GM23338 (cell line): ENCODE results near the gene OR52A1. TPM values are rescaled to one million over a fixed set of nuclear protein-coding genes. Genes with fewer than 3 reads are reported as not detected.

Source experiments
- CREB1 ChIP-seq: fragments of 250-450 bp; sonication (Bioruptor Pico); IDR thresholded peaks from 2 replicates; pipeline ENCODE4 v1.5.0; 2020; ENCODE audit warnings: low read depth, mild to moderate bottlenecking, moderate library complexity
- EZH2 ChIP-seq: fragments of 200-600 bp; sonication (generic); IDR thresholded peaks from one replicate; pipeline ENCODE4 v1.8.0; 2017; ENCODE audit warnings: antibody characterized with exemption, mild to moderate bottlenecking, low read depth; ENCODE audit not compliant: unreplicated experiment
- EZH2phosphoT487 ChIP-seq: fragments of 200-600 bp; sonication (generic); IDR thresholded peaks from one replicate; pipeline ENCODE4 v1.8.1; 2018; ENCODE audit warnings: antibody characterized with exemption; ENCODE audit not compliant: unreplicated experiment
- JUNB ChIP-seq: IDR thresholded peaks from one replicate; pipeline ENCODE4 v1.6.1; 2016; ENCODE audit warnings: antibody characterized with exemption; ENCODE audit not compliant: unreplicated experiment
- NANOG ChIP-seq: IDR thresholded peaks from 2 replicates; pipeline ENCODE4 v1.6.1; 2016; ENCODE audit warnings: antibody characterized with exemption, borderline replicate concordance
- POLR2AphosphoS5 ChIP-seq: IDR thresholded peaks from 2 replicates; pipeline ENCODE4 v1.6.1; 2016; ENCODE audit warnings: antibody characterized with exemption, low read depth
- STAT1 ChIP-seq: IDR thresholded peaks from one replicate; pipeline ENCODE4 v1.6.1; 2016; ENCODE audit warnings: antibody characterized with exemption; ENCODE audit not compliant: unreplicated experiment
- ZNF114 ChIP-seq: fragments of 250-450 bp; sonication (Bioruptor Pico); IDR thresholded peaks from 2 replicates; pipeline ENCODE4 v1.5.0; 2020; ENCODE audit warnings: mild to moderate bottlenecking, moderate library complexity
- ZNF331 ChIP-seq: fragments of 250-450 bp; sonication (Bioruptor Pico); IDR thresholded peaks from 2 replicates; pipeline ENCODE4 v1.5.0; 2020; ENCODE audit warnings: low read depth, mild to moderate bottlenecking, moderate library complexity
- polyA plus RNA-seq: library from polyadenylated mRNA; unstranded; fragments of >200 nt; fragmentation: Nextera tagmentation; extraction: Ambion mirVana; gene quantifications from 2 replicates; pipeline ENCODE4 v1.2.1, GENCODE V29; 2016
- total RNA-seq: library from RNA; depleted of rRNA; stranded (reverse); fragments of >200 nt; shearing (Covaris generic); gene quantifications from 2 replicates; pipeline ENCODE4 v1.2.3, GENCODE V29; 2014
- TF ChIP-seq, protein P1 (sequence below): fragments of 250-450 bp; sonication (Bioruptor Pico); IDR thresholded peaks from 2 replicates; pipeline ENCODE4 v1.5.0; 2020; ENCODE audit warnings: mild to moderate bottlenecking, moderate library complexity
- TF ChIP-seq, protein P2 (sequence below): IDR thresholded peaks from 2 replicates; pipeline ENCODE4 v1.6.1; 2016; ENCODE audit warnings: antibody characterized with exemption
- TF ChIP-seq, protein P3 (sequence below), 2 experiments: fragments of 200-600 bp in 1 of 2; sonication (generic) in 1 of 2; conservative IDR thresholded peaks; 2 replicates each; pipeline versions ENCODE4 v1.5.1 to v1.6.1; 2016 to 2017; ENCODE audit warnings: antibody characterized with exemption in 2 of 2, low read depth in 2 of 2, mild to moderate bottlenecking in 2 of 2, moderate library complexity in 1 of 2

Gene OR52A1
- total and polyA plus RNA-seq, 2 experiments from 2014 or later: 0.73 to 4.3 TPM

DNA sequence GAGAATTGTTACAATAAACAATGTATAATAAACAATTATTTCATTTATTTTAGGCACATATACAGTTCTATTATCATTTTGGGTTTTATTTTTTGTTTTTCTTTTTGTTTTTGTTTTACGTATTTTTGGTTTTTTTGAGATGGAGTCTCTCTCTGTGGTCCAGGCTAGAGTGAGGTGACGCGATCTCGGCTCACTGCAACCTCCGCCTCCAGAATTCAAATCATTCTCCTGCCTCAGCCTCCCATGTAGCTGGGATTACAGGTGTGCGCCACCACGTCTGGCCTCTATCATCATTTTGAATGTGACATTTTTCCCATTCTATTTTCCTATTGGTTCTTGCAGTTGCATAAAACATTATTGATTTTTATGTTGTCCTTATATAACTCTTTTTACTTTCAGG is 20.4 kb upstream of the OR52A1 start (continued):
- TF ChIP-seq, protein P1, sequence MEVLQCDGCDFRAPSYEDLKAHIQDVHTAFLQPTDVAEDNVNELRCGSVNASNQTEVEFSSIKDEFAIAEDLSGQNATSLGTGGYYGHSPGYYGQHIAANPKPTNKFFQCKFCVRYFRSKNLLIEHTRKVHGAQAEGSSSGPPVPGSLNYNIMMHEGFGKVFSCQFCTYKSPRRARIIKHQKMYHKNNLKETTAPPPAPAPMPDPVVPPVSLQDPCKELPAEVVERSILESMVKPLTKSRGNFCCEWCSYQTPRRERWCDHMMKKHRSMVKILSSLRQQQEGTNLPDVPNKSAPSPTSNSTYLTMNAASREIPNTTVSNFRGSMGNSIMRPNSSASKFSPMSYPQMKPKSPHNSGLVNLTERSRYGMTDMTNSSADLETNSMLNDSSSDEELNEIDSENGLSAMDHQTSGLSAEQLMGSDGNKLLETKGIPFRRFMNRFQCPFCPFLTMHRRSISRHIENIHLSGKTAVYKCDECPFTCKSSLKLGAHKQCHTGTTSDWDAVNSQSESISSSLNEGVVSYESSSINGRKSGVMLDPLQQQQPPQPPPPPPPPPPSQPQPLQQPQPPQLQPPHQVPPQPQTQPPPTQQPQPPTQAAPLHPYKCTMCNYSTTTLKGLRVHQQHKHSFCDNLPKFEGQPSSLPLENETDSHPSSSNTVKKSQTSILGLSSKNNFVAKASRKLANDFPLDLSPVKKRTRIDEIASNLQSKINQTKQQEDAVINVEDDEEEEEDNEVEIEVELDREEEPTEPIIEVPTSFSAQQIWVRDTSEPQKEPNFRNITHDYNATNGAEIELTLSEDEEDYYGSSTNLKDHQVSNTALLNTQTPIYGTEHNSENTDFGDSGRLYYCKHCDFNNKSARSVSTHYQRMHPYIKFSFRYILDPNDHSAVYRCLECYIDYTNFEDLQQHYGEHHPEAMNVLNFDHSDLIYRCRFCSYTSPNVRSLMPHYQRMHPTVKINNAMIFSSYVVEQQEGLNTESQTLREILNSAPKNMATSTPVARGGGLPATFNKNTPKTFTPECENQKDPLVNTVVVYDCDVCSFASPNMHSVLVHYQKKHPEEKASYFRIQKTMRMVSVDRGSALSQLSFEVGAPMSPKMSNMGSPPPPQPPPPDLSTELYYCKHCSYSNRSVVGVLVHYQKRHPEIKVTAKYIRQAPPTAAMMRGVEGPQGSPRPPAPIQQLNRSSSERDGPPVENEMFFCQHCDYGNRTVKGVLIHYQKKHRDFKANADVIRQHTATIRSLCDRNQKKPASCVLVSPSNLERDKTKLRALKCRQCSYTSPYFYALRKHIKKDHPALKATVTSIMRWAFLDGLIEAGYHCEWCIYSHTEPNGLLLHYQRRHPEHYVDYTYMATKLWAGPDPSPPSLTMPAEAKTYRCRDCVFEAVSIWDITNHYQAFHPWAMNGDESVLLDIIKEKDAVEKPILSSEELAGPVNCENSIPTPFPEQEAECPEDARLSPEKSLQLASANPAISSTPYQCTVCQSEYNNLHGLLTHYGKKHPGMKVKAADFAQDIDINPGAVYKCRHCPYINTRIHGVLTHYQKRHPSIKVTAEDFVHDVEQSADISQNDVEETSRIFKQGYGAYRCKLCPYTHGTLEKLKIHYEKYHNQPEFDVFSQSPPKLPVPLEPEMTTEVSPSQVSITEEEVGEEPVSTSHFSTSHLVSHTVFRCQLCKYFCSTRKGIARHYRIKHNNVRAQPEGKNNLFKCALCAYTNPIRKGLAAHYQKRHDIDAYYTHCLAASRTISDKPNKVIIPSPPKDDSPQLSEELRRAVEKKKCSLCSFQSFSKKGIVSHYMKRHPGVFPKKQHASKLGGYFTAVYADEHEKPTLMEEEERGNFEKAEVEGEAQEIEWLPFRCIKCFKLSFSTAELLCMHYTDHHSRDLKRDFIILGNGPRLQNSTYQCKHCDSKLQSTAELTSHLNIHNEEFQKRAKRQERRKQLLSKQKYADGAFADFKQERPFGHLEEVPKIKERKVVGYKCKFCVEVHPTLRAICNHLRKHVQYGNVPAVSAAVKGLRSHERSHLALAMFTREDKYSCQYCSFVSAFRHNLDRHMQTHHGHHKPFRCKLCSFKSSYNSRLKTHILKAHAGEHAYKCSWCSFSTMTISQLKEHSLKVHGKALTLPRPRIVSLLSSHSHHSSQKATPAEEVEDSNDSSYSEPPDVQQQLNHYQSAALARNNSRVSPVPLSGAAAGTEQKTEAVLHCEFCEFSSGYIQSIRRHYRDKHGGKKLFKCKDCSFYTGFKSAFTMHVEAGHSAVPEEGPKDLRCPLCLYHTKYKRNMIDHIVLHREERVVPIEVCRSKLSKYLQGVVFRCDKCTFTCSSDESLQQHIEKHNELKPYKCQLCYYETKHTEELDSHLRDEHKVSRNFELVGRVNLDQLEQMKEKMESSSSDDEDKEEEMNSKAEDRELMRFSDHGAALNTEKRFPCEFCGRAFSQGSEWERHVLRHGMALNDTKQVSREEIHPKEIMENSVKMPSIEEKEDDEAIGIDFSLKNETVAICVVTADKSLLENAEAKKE: no peak
- TF ChIP-seq EZH2phosphoT487 (no peak), ZNF114 (no peak), EZH2 (no peak), NANOG (no peak), ZNF331 (CRISPR knock-in tag) (no peak), CREB1 (no peak), JUNB (no peak), STAT1 (no peak), POLR2AphosphoS5 (no peak)
- TF ChIP-seq, protein P2, sequence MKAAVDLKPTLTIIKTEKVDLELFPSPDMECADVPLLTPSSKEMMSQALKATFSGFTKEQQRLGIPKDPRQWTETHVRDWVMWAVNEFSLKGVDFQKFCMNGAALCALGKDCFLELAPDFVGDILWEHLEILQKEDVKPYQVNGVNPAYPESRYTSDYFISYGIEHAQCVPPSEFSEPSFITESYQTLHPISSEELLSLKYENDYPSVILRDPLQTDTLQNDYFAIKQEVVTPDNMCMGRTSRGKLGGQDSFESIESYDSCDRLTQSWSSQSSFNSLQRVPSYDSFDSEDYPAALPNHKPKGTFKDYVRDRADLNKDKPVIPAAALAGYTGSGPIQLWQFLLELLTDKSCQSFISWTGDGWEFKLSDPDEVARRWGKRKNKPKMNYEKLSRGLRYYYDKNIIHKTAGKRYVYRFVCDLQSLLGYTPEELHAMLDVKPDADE: no peak
- TF ChIP-seq, protein P3, sequence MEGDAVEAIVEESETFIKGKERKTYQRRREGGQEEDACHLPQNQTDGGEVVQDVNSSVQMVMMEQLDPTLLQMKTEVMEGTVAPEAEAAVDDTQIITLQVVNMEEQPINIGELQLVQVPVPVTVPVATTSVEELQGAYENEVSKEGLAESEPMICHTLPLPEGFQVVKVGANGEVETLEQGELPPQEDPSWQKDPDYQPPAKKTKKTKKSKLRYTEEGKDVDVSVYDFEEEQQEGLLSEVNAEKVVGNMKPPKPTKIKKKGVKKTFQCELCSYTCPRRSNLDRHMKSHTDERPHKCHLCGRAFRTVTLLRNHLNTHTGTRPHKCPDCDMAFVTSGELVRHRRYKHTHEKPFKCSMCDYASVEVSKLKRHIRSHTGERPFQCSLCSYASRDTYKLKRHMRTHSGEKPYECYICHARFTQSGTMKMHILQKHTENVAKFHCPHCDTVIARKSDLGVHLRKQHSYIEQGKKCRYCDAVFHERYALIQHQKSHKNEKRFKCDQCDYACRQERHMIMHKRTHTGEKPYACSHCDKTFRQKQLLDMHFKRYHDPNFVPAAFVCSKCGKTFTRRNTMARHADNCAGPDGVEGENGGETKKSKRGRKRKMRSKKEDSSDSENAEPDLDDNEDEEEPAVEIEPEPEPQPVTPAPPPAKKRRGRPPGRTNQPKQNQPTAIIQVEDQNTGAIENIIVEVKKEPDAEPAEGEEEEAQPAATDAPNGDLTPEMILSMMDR (conservative IDR thresholded peaks at IDR 0.05; ENCODE audit: low read depth in 2 of 2): no peak
